ENCODE results near the gene MYO10. TPM values are rescaled to one million over a fixed set of nuclear protein-coding genes. Genes with fewer than 3 reads are reported as not detected.

Gene MYO10
- total RNA-seq, 4 donors from 2014 or later, result 51.6 to 190 (median 72.9) TPM

DNA sequence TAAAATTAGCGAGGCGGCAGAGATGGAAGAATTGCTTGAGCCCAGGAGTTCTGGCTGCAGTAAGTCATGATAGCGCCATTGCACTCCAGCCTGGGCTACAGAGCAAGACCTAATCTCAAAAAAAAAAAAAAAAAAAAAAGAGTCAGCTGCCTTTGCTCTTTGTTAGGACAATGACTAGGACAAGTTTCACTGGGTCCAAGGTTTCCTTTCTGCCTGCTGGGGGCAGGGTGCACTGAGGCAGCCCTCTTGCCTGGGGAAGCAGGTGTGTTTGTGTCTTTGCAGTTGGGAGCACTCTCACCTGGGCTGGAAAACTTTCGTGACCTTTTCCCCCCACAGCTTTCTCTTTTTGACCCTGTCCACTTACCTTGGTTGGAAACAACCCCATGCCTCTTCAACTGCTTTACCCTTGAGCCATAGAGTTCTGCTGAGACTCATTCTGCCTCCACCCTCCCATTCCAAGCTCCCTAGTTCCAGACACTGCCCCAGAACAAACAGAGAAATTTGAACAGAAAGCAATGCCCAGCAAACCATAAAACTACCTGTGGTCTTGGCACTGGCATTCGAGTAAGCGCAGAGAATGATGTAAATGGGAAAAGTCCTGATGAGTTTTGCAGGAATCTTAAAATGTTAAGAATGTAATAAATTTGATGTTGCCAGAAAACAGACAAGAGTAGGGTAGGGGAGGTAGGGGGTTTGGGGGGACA, 17.0 kb upstream of the MYO10 start:
- Histone ChIP-seq H3K9me3 (no peaks in the 10 kb centered on the region), H3K27ac (no peak overlapping the region), H3K36me3 (no peaks in the 10 kb centered on the region), H3K4me3 (no peak overlapping the region), H3K4me1 (peaks cover 0 to 9% (median 0%) of the 10 kb centered on the region in 4 donors), H3K27me3 (no peaks in the 10 kb centered on the region)
- 74 to 90% methylated on average over 4 to 6 of the region's 6 CpGs for WGBS, 2 donors (ENCODE audit: low coverage in 1 of 2)
- no peak for DNase-seq
- in situ Hi-C loops (cut with MboI; ENCODE audit: low pct_ligation_motif_present in 1 of 4, low pct_unique_long_range_greater_than_20kb in 1 of 4, low sequenced_read_pairs in 3 of 4), result no loop called here
- TF ChIP-seq, protein P1, sequence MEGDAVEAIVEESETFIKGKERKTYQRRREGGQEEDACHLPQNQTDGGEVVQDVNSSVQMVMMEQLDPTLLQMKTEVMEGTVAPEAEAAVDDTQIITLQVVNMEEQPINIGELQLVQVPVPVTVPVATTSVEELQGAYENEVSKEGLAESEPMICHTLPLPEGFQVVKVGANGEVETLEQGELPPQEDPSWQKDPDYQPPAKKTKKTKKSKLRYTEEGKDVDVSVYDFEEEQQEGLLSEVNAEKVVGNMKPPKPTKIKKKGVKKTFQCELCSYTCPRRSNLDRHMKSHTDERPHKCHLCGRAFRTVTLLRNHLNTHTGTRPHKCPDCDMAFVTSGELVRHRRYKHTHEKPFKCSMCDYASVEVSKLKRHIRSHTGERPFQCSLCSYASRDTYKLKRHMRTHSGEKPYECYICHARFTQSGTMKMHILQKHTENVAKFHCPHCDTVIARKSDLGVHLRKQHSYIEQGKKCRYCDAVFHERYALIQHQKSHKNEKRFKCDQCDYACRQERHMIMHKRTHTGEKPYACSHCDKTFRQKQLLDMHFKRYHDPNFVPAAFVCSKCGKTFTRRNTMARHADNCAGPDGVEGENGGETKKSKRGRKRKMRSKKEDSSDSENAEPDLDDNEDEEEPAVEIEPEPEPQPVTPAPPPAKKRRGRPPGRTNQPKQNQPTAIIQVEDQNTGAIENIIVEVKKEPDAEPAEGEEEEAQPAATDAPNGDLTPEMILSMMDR (IDR thresholded peaks at IDR 0.05), result no peak
- no peak for TF ChIP-seq POLR2AphosphoS5 (IDR thresholded peaks at IDR 0.05)
- TF ChIP-seq POLR2A (IDR thresholded peaks at IDR 0.05), result no peak
- TF ChIP-seq EP300 (IDR thresholded peaks at IDR 0.05; ENCODE audit: low read depth), result no peak
- intact Hi-C loops (cut with DNase I; ENCODE audit: low total_unique reads), result no loop called here

DNA sequence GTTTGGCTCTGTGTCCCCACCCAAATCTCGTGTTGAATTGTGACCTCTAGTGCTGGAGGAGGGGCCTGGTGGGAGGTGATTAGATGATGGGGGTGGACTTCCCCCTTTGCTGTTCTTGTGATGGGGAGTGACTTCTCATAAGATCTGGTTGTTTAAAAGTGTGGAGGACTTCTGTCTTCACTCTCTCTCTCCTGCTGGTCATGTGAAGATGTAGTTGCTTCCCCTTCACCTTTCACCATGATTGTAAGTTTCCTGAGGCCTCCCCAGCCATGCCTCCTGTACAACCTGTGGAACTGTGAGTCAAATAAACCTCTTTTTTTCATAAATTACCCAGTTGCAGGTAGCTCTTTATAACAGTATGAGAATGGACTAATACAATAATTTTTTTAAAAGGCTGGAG, 10.6 kb upstream of the MYO10 start:
- no peaks in the 10 kb centered on the region for H3K36me3 ChIP-seq
- no peaks in the 10 kb centered on the region for H3K4me1 ChIP-seq
- no peak overlapping the region for H3K4me3 ChIP-seq
- no peaks in the 10 kb centered on the region for H3K27me3 ChIP-seq
- peaks cover 0 to 13% of the 10 kb centered on the region in 2 donors for H3K9me3 ChIP-seq
- no peak for TF ChIP-seq POLR2AphosphoS5 (IDR thresholded peaks at IDR 0.05)
- TF ChIP-seq, protein P1 (IDR thresholded peaks at IDR 0.05), result no peak
- TF ChIP-seq EP300 (IDR thresholded peaks at IDR 0.05; ENCODE audit: low read depth), result no peak
- TF ChIP-seq POLR2A (IDR thresholded peaks at IDR 0.05), result no peak
- intact Hi-C loops (cut with DNase I; ENCODE audit: low total_unique reads), result no loop called here
- 67% methylated on average over 1 of the region's 1 CpG; no CpG with 5 or more reads in 1 of the 2 donors for WGBS, 2 donors (ENCODE audit: low coverage in 1 of 2)
- in situ Hi-C loops (cut with MboI; ENCODE audit: low pct_ligation_motif_present in 1 of 4, low pct_unique_long_range_greater_than_20kb in 1 of 4, low sequenced_read_pairs in 3 of 4), result loop anchor here (25.0 kb wide), 3 partner anchors 191 to 241 kb away; no protein-coding TSS in a partner anchor
- no peak for DNase-seq
- no peak overlapping the region for H3K27ac ChIP-seq

DNA sequence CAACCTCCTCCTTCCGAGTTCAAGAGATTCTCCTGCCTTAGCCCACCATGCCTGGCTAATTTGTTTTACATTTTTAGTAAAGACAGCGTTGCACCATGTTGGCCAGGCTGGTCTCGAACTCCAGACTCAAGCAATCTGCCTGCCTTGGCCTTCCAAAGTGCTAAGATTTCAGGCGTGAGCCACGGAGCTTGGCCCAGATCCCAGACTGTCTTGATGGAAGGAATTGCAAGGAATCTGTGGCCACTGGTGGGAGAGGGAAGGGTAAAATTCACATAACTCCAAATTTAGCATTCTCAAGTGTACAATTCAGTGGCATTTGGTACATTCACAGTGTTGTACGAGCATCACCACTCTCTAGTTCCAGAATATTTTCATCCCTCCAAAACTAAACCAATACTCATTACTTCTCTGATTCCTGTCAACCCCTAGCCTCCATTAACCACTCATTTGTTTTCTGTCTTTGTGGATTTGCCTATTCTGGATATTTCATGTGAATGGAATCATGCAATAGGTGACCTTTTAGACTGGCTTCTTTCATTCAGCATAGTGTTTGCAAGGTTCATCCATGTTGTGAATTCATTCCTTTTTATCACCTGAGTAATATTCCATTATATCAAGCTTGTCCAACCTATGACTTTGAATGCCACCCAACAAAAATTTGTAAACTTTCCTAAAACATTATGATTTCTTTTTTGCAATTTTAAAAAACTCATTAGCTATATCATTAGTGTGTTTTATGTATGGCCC, 8.9 kb upstream of the MYO10 start:
- no peaks in the 10 kb centered on the region for H3K4me1 ChIP-seq
- 63 to 76% methylated on average over 2 to 6 of the region's 6 CpGs for WGBS, 2 donors (ENCODE audit: low coverage in 1 of 2)
- H3K9me3 ChIP-seq, result peaks cover 0 to 13% of the 10 kb centered on the region in 2 donors
- no peak for TF ChIP-seq EP300 (IDR thresholded peaks at IDR 0.05; ENCODE audit: low read depth)
- TF ChIP-seq, protein P1 (IDR thresholded peaks at IDR 0.05), result no peak
- TF ChIP-seq POLR2A (IDR thresholded peaks at IDR 0.05), result no peak
- TF ChIP-seq POLR2AphosphoS5 (IDR thresholded peaks at IDR 0.05), result no peak
- H3K4me3 ChIP-seq, result no peak overlapping the region
- H3K27ac ChIP-seq, result no peak overlapping the region
- DNase-seq, result no peak
- intact Hi-C loops (cut with DNase I; ENCODE audit: low total_unique reads) (no loop called here), in situ Hi-C loops (cut with MboI; ENCODE audit: low pct_ligation_motif_present in 1 of 4, low pct_unique_long_range_greater_than_20kb in 1 of 4, low sequenced_read_pairs in 3 of 4) (loop anchor here (25.0 kb wide), 3 partner anchors 192 to 242 kb away; no protein-coding TSS in a partner anchor)
- H3K27me3 ChIP-seq, result peaks cover 3% of the 10 kb centered on the region
- H3K36me3 ChIP-seq, result no peaks in the 10 kb centered on the region
